ENCODE data around the gene SORT1. TPM values are rescaled to one million over a fixed set of nuclear protein-coding genes. Genes with fewer than 3 reads are reported as not detected.
"Not testable (repeated sequence)": the region's sequence is repeated elsewhere in the genome, so short reads cannot be mapped to it uniquely, and the experiment has no call there.

The SORT1 gene
- total RNA-seq, 2 experiments from 2014 or later = 0.31 to 0.51 TPM

DNA sequence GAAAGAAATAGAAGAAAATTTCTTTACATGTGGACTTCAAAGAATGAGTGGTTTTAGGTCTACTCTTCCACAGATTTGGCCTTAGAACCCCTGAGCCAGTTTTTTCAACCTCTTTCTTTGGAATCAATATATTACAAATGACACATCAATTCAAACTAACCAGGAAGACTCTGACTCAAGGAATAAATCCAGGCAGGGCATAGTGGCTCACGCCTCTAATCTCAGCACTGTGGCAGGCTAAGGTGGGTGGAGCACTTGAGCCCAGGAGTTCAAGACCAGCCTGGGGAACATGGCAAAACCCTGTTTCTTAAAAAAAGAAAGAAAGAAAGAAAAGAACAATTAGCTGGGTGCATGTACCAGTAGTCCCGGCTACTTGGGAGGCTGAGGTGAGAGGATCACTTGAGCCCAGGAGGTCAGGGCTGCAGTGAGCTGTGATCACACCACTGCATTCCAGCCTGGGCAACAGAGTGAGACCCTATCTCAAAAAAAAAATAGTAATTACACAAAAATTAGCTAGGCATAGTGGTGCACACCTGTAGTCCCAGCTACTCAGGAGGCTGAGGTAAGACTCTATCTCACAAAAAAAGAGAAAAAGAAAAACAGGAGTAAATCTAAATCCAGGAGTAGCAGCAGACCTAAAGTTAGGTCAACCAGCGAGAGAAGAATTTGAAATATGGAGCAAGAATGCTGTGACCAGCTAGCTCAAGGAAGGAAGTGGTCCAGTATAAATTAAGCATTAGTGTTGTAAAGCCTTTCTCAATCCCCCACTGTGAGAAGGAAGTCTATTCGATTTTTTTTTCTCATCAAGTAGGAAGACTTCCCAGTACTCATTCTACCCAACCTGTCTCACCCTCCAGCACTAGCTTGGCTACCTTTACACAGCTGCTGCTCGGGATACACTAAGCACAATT, 1.9 kb downstream of the SORT1 start:
- no peaks in the 10 kb centered on the region for H3K36me3 Mint-ChIP-seq
- ChIA-PET CTCF (interaction anchor here (0.6 to 8.6 kb wide), 7 partner anchors 14 to 195 kb away, joined by 3 to 205 read pairs (median 6); partner anchors contain the start of genes CELSR2 and PSRC1), POLR2A (no interaction called here)
- no peak overlapping the region for H3K4me3 Mint-ChIP-seq
- H3K27me3 Mint-ChIP-seq = peaks cover 39% of the 10 kb centered on the region
- H3K4me1 Mint-ChIP-seq (ENCODE audit: low read depth) = peaks cover 12% of the 10 kb centered on the region
- intact Hi-C loops (cut with micrococcal nuclease) = no loop called here
- H3K27ac Mint-ChIP-seq = no peak overlapping the region
- no peaks in the 10 kb centered on the region for H3K9me3 Mint-ChIP-seq
- no peak for DNase-seq

DNA sequence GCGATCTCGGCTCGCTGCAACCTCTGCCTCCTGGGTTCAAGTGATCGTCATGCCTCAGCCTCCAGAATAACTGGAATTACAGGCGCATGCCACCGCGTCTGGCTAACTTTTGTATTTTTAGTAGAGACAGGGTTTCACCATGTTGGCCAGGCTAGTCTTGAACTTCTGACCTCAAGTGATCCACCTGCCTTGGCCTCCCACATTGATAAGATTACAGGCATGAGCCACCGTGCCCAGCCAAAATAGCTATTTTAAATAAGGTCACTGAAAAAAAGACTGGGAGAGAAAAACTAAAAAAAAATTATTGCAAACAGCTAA, 2.5 kb downstream of the SORT1 start:
- H3K9me3 Mint-ChIP-seq; H3K27ac Mint-ChIP-seq; H3K36me3 Mint-ChIP-seq; DNase-seq; POLR2A ChIA-PET; intact Hi-C loops (cut with micrococcal nuclease); H3K4me3 Mint-ChIP-seq: not testable (repeated sequence)
- Mint-ChIP-seq H3K4me1 (ENCODE audit: low read depth) (peaks cover 12% of the 10 kb centered on the region), H3K27me3 (peaks cover 40% of the 10 kb centered on the region)
- CTCF ChIA-PET = interaction anchor here (6.3 to 8.6 kb wide), 2 partner anchors 117 to 130 kb away, joined by 72 to 205 read pairs; no protein-coding TSS in a partner anchor

DNA sequence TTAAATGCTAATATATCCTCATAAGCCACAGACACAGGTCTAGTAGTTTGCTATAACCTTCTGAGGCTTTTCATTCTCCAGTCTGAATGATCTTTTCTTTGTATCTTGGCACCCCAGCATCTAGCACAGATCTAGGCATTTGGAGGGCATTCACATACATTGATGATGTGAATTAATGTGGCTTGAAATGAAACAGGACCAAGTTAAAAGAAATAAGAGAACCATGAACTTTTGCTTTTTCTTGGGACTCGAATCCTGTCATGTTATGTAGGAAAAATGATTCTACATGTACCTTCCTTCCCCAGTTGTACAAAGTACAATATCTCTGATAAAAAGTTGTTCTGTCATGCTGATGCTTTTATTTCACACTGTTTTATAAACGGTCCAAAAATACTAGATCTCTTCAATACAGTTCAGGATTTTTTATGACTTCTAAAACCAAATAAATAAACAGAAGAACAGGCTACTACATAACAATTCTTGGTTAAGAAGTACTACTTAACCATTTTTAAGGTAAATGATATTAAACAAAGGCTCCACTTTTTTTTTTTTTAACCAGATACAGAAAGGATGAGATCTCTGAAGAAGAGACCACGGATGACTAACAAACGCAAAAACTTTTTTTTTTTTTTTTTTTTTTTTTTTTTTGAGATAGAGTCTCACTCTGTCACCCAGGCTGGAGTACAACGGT, 3.0 kb downstream of the SORT1 start:
- H3K36me3 Mint-ChIP-seq = no peaks in the 10 kb centered on the region
- H3K27me3 Mint-ChIP-seq = peaks cover 45% of the 10 kb centered on the region
- intact Hi-C loops (cut with micrococcal nuclease) = no loop called here
- POLR2A ChIA-PET = no interaction called here
- peaks cover 14% of the 10 kb centered on the region for H3K4me1 Mint-ChIP-seq (ENCODE audit: low read depth)
- no peak overlapping the region for H3K4me3 Mint-ChIP-seq
- CTCF ChIA-PET = interaction anchor here (2.0 to 6.3 kb wide), 3 partner anchors 112 to 129 kb away, joined by 5 to 72 read pairs (median 12); partner anchors contain the start of gene PSRC1
- no peak for DNase-seq
- no peaks in the 10 kb centered on the region for H3K9me3 Mint-ChIP-seq
- H3K27ac Mint-ChIP-seq = no peak overlapping the region

DNA sequence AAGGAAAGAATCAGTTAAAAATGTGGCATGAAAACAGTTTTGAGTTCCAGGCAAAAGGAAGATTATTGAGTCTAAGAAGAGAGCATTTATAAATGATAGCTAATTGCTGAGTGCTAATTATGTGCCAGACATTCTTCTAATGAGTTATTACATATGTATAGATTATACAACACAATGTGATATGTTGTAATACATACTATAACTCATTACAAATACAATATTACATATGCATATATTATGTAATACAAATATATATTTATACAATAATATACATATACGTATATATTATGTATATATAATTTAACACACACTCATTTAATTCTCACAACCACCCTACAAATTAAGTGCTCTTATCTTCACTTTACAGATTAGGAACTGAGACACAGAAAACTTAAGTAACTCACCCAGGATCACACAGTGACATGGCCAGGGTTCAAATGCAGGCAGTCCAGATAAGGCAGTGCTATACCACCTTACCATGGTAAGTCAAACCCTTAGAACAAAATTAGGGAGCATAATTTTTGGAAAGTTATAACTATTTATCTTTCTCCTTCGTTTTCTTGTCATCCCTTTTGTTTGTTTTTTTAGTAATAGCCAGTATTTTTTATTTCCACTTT, 4.0 kb downstream of the SORT1 start:
- H3K9me3 Mint-ChIP-seq = no peaks in the 10 kb centered on the region
- H3K27ac Mint-ChIP-seq = no peak overlapping the region
- H3K4me3 Mint-ChIP-seq = no peak overlapping the region
- ChIA-PET POLR2A (no interaction called here), CTCF (interaction anchor here (0.9 to 3.1 kb wide), 3 partner anchors 23 to 117 kb away, joined by 3 to 12 read pairs (median 5); partner anchors contain the start of gene PSRC1)
- peaks cover 51% of the 10 kb centered on the region for H3K27me3 Mint-ChIP-seq
- peaks cover 11% of the 10 kb centered on the region for H3K4me1 Mint-ChIP-seq (ENCODE audit: low read depth)
- H3K36me3 Mint-ChIP-seq = no peaks in the 10 kb centered on the region
- DNase-seq = no peak
- intact Hi-C loops (cut with micrococcal nuclease) = no loop called here

DNA sequence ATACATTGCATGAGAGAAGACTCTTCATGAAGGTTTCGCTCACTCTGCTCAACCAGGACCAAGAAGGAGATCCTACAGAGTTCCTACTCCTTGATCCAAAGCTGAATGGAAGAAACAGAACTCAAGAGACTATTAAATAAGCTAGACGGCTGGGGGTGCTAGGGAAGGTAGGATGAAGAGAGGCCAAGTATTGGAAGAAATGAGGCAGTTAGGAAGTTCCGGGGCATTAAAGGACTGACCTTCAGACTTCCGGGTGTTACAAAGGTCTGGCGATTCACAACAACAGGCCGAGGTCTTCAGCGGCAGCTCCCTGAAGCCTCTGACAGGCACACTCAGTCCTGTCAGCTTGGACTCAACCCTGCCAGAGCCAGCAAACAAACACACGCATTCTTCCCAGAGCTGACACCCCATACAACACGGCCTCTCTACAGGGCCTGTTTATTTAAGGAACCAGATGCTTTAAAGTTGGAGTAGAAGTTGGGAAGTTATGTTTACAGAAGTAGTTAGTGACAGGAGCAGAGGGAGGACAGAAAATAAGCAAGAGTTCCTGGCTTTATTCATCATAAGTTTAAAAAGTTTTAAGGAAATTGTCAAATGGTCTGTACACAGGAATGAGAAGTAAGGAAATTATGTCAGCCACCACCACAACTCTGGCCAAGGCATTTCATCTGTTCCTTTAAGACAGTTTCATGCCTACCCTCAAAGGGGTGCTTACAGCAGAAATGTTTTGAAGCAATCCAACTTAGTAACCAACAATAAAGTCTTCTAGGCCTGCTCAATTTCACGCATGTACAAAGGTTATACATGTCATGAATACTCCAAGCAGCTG, 4.7 kb downstream of the SORT1 start:
- ChIA-PET POLR2A (no interaction called here), CTCF (interaction anchor here (0.9 to 3.1 kb wide), 4 partner anchors 11 to 116 kb away, joined by 3 to 12 read pairs (median 4); partner anchors contain the start of gene PSRC1)
- Mint-ChIP-seq H3K27me3 (peaks cover 48% of the 10 kb centered on the region), H3K36me3 (no peaks in the 10 kb centered on the region), H3K4me3 (no peak overlapping the region), H3K4me1 (ENCODE audit: low read depth) (peaks cover 11% of the 10 kb centered on the region), H3K27ac (no peak overlapping the region), H3K9me3 (no peaks in the 10 kb centered on the region)
- no peak for DNase-seq
- intact Hi-C loops (cut with micrococcal nuclease) = no loop called here

DNA sequence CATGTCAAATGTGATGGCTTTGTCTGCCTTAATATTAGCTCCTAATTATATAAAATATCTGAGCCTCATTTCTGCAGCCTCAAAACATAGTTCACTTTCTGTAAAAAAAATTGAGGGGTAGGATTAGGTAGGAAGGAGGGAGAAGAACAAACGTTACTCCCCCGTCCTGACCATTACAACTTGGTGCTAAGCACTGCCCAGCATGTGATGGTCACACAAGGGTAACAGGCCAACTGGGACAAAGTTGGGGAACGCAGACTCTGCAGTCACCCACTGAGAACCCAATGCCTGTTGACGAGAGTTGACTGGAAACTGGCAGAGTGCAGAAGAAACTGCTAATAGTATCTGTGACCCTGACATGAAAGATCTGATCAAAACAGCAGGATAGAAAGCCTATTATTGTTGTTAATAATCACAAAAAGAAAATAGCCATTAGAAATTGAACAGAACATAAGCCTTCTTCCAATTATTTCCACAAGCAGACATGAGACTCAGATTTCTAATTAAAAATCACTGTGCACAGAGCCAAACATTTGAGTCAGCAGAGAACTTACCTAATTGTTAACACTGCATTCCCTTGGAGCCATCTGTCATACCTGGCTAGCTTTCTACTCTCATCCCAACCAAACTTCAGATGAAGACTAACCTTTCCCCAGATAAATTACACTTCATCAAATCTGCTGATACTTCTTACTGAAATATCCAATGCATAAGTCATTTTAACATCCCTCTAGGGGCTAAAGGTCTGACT, 5.5 kb downstream of the SORT1 start:
- intact Hi-C loops (cut with micrococcal nuclease) = no loop called here
- H3K36me3 Mint-ChIP-seq = no peaks in the 10 kb centered on the region
- H3K27me3 Mint-ChIP-seq = peaks cover 46% of the 10 kb centered on the region
- no peak overlapping the region for H3K27ac Mint-ChIP-seq
- H3K4me1 Mint-ChIP-seq (ENCODE audit: low read depth) = peaks cover 11% of the 10 kb centered on the region
- H3K4me3 Mint-ChIP-seq = no peak overlapping the region
- DNase-seq = no peak
- ChIA-PET CTCF (interaction anchor here (0.6 to 3.1 kb wide), 5 partner anchors 10 to 140 kb away, joined by 3 to 12 read pairs (median 3); no protein-coding TSS in a partner anchor), POLR2A (no interaction called here)
- no peaks in the 10 kb centered on the region for H3K9me3 Mint-ChIP-seq

DNA sequence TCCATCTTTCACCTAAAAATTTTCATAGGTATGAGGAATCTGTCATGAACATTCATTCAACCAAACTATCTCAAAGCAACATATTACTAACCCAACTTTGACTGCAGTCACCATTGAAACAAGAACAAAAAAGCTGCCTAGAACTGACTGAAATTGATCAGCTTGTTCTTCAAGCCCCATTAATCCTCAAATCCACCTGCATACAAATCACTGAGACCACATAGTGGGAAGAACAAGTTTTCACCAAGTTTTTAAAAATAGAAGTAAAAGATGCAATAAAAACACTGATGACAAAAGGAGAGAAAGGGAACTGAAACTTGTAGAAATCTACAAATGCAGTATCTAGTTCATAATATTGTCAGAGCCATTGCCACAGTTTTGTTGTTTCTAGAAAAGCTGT, 6.1 kb downstream of the SORT1 start:
- Mint-ChIP-seq H3K4me1 (ENCODE audit: low read depth) (peaks cover 7% of the 10 kb centered on the region), H3K4me3 (no peak overlapping the region), H3K36me3 (no peaks in the 10 kb centered on the region), H3K27me3 (peaks cover 41% of the 10 kb centered on the region), H3K9me3 (no peaks in the 10 kb centered on the region), H3K27ac (no peak overlapping the region)
- intact Hi-C loops (cut with micrococcal nuclease) = no loop called here
- ChIA-PET CTCF (interaction anchor here (0.6 to 3.1 kb wide), 6 partner anchors 9 to 141 kb away, joined by 3 to 12 read pairs (median 3); no protein-coding TSS in a partner anchor), POLR2A (no interaction called here)
- no peak for DNase-seq

DNA sequence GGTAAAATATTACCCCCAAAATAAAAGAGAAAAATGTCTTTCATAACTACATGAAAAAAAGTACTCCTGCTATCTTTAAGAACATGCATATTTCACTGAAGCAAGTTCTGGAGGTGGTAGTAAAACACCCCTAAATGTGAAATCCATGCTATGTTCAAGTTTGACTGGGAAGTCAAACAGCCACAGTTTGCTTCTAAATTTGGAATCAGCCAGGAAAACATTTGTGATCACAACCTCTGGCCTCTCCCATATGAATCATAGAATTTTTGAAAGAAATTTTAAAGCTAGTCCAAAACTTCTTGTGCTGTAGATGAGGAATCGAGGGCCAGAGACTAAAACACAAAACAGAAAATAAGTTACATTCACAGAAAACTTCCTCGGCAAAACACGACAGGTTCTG, 6.6 kb downstream of the SORT1 start:
- H3K27ac Mint-ChIP-seq = no peak overlapping the region
- H3K4me3 Mint-ChIP-seq = no peak overlapping the region
- intact Hi-C loops (cut with micrococcal nuclease) = no loop called here
- peaks cover 36% of the 10 kb centered on the region for H3K27me3 Mint-ChIP-seq
- CTCF ChIA-PET = interaction anchor here (0.7 to 1.6 kb wide), 4 partner anchors 8 to 114 kb away, joined by 3 to 6 read pairs (median 3); no protein-coding TSS in a partner anchor
- DNase-seq = no peak
- H3K9me3 Mint-ChIP-seq = no peaks in the 10 kb centered on the region
- H3K36me3 Mint-ChIP-seq = no peaks in the 10 kb centered on the region
- POLR2A ChIA-PET = no interaction called here
- peaks cover 7% of the 10 kb centered on the region for H3K4me1 Mint-ChIP-seq (ENCODE audit: low read depth)

DNA sequence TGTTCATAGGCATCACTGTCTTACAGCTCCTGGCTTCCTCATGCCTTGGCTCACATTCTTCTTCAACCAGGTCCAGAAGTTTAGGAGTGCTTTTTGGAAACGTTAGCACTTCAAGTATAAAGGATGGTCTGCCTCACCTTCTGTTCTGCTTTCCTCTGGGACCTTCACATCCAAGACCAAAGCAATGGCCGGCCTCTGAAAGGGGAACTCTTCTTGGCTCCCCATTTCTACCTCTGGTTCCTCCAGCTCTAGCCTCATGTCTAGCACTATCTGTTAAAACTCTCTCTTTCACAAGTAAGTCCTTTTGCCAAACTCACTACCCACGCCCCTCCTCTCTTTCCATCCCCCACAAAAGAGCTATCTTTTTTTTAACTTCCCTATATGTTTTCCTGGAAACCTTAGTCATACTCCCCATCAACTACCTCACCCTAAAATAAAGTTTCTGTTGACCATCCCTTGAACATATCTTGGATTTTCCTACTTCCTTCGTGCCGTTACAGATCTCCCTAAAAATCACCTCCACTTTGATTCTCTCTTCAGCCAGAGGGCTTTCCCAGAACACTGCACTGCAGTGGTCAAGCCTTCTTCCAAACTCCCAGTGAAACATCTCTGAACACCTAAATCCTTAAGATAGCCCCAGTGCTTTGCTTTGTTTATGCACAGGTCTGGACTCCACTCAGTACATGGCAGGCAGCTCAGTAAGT, 7.9 kb downstream of the SORT1 start:
- no peak for DNase-seq
- Mint-ChIP-seq H3K36me3 (no peaks in the 10 kb centered on the region), H3K4me3 (no peak overlapping the region), H3K27ac (no peak overlapping the region), H3K4me1 (ENCODE audit: low read depth) (peaks cover 7% of the 10 kb centered on the region), H3K27me3 (peaks cover 24% of the 10 kb centered on the region), H3K9me3 (no peaks in the 10 kb centered on the region)
- POLR2A ChIA-PET = interaction anchor here (0.5 to 0.7 kb wide), 2 partner anchors 38 to 137 kb away, joined by 3 read pairs; no protein-coding TSS in a partner anchor
- intact Hi-C loops (cut with micrococcal nuclease) = no loop called here
- CTCF ChIA-PET = interaction anchor here (0.6 to 1.6 kb wide), 4 partner anchors 9 to 121 kb away, joined by 3 to 6 read pairs (median 3); no protein-coding TSS in a partner anchor

DNA sequence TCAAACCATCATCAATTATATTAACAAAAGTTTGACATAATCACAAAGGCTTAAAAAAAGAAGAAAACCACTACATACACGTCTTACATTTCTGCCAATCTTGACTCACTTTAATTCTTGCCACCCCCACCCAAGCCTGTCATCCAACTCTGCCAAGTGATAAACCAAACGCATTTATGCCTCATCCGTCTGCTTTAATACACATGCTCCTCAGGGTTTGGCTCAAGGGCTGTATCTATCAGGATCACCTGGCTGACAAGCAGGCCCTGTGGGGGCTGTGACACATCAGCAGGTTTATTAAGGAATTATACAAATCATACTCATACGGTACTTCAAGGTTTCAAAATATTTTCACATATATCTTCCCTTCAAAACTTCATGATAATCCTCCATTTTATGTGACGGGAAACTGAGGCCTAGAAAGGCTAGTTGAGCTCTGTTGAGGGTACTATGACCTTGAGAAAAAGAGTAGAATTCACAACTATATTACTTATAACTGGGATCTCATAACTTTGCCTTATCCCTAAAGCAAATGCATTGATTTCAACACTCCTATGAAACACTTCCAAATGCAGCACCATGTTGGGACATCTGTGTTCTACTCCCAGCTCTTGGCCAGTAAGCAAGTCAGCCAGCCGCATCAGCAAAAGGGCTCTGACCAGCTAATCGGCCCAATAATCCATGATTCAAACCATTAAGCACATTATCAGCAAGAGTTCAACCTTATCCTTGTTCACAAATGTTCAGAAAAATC, 8.7 kb downstream of the SORT1 start:
- POLR2A ChIA-PET = interaction anchor here (0.5 to 0.7 kb wide), 2 partner anchors 37 to 136 kb away, joined by 3 read pairs; no protein-coding TSS in a partner anchor
- intact Hi-C loops (cut with micrococcal nuclease) = no loop called here
- H3K27ac Mint-ChIP-seq = no peak overlapping the region
- CTCF ChIA-PET = interaction anchor here (1.1 kb wide), 2 partner anchors 11 to 12 kb away, joined by 3 read pairs; no protein-coding TSS in a partner anchor
- peaks cover 7% of the 10 kb centered on the region for H3K4me1 Mint-ChIP-seq (ENCODE audit: low read depth)
- H3K4me3 Mint-ChIP-seq = no peak overlapping the region
- DNase-seq = no peak
- H3K36me3 Mint-ChIP-seq = no peaks in the 10 kb centered on the region
- peaks cover 19% of the 10 kb centered on the region for H3K27me3 Mint-ChIP-seq
- H3K9me3 Mint-ChIP-seq = no peaks in the 10 kb centered on the region

Measured in activated CD4-positive, alpha-beta memory T cell treated with anti-CD3 and anti-CD28 coated beads for 36 hours (primary cell).